HG03066 (cell line): ENCODE data around the gene CASP8AP2.
"Not testable (repeated sequence)": the region's sequence is repeated elsewhere in the genome, so short reads cannot be mapped to it uniquely, and the experiment has no call there.

Experiments used
- ATAC-seq: cut with Tn5 transposase; IDR thresholded peaks from one replicate; pipeline ENCODE4 v1.9.1; 2021; ENCODE audit warnings: low read depth; ENCODE audit not compliant: unreplicated experiment

Gene CASP8AP2

GRCh38 chr6:89819336-89820130 lies 10.1 kb upstream of the CASP8AP2 start, which contains the start of gene MDN1:
MDN1 (minus strand) TSS chr6:89819794; CDS start chr6:89819607, 187 bp downstream.
- peak; percentile 93 for ATAC-seq

- ATAC-seq, result no peak
Measured at GRCh38 chr6:89826029-89826528, 3.6 kb upstream of the CASP8AP2 start.

GRCh38 chr6:89828475-89828987 lies 1.1 kb upstream of the CASP8AP2 start:
- not testable (repeated sequence) for ATAC-seq

- peak; percentile 32 for ATAC-seq
Measured at GRCh38 chr6:89828988-89829471, 650 bp upstream of the CASP8AP2 start.

DNA sequence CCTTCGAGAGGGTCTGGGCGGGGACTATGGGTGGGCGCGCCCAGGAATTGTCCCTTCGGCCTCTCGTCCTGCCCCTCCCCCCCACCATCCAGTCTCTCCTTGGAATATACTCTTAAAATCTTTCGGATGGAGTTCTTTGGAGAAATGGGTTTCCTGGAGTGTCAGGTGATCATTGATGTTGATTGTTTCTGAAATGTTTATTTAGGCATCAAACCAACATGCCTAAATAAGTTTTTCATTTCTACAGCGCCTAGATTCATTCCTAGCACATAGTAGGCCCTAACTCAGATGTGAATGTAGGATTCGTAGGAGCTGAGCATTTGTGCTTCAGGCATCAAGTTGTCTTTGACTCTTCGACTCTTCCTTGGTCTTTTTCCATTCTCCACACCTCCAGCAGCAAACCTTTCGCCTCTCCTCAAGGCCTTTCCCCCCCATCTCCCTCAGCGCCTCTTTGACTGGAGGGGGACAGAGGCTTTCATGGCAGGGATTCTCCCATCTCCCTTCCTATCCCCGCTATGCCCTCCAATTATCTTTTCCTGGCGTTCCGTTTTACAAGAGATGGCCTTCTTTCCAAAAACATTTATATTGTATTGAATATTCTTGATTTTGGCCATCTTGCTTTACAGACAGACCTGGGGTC lies 610 bp downstream of the CASP8AP2 start:
- ATAC-seq, result no peak

GRCh38 chr6:89834884-89835792 lies 5.5 kb downstream of the CASP8AP2 start:
- peak; percentile 92 for ATAC-seq

- ATAC-seq, result no peak
Measured at GRCh38 chr6:89836639-89837222, 7.1 kb downstream of the CASP8AP2 start.

- no peak for ATAC-seq
Measured at GRCh38 chr6:89840538-89840937, 10.9 kb downstream of the CASP8AP2 start.

DNA sequence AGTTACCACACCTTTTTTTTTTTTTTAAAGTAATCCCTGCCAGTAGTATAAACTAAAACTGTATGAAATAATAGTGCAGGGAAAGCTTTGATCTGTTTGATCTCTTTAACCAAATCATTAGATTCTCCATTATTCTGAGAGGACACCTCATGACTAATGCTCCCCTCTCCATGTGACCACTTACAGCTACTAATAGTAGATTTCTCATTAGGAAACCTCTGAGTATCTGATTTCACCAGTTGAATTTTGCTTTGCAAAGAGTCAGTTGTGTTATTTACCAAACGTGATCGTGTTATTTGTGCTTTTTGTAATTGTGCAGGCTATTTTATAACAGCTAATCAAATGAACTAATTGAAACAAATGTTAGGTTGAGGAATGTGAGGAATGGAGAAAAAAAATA lies 12.5 kb downstream of the CASP8AP2 start:
- ATAC-seq, result no peak

- no peak for ATAC-seq
Measured at GRCh38 chr6:89843070-89843469, 13.4 kb downstream of the CASP8AP2 start.

GRCh38 chr6:89847513-89847912 lies 17.8 kb downstream of the CASP8AP2 start:
- not testable (repeated sequence) for ATAC-seq

- no peak for ATAC-seq
Measured at GRCh38 chr6:89853068-89853467, 23.4 kb downstream of the CASP8AP2 start.

GRCh38 chr6:89858041-89858440 lies 28.4 kb downstream of the CASP8AP2 start:
- ATAC-seq, result no peak

GRCh38 chr6:89859744-89860143 lies 30.1 kb downstream of the CASP8AP2 start:
- peak; percentile 45 for ATAC-seq

- ATAC-seq, result peak; percentile 78
Measured at GRCh38 chr6:89862273-89862672, 32.6 kb downstream of the CASP8AP2 start.

- peak; percentile 21 for ATAC-seq
Measured at GRCh38 chr6:89862698-89863097, 33.0 kb downstream of the CASP8AP2 start.

- no peak for ATAC-seq
Measured at GRCh38 chr6:89866024-89866678, 36.5 kb downstream of the CASP8AP2 start.

DNA sequence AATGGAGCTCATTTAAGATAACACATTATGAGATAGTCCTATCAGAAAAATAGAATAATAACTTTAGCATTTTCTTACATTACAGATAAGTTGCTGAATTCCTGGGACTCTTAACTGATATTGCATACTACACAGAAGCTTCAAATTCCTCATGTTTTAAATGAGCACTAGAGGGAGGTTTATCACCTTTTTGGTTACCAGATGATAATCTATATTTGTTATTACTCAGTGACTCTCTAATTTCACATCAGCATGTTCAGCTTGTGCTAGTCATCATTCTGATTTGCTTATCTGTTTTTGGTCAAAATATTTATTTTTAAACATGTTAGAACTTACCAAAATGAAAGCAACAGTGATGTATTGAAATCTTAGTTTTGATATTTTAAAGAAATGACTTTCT lies 44.0 kb downstream of the CASP8AP2 start:
- no peak for ATAC-seq

DNA sequence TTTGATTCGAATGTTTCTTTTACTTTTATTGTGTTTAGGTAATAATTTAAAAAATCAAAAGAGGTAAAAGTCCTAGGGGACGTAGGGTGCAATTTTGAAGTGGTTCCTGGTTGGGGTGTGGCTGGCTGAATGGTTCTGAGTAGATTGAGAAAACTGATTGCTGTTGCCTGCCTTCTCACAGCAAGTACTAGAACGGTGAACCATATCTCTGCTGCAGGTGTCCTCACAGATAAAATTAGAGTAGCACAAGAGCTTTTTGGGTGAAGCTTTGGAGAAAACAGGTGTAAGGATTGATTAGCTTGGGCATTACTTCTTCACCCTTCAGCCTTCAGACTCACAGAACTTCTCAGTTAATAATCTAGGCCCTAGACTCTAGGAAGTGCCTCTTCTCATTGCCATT lies 44.8 kb downstream of the CASP8AP2 start:
- ATAC-seq, result no peak
